ENCODE measurements around the gene STXBP3. TPM values are rescaled to one million over a fixed set of nuclear protein-coding genes. Genes with fewer than 3 reads are reported as not detected.

Gene STXBP3
- total RNA-seq, 1 experiment from 2014 or later, result 30.3 TPM

GRCh38 chr1:108728327-108728923 lies 18.0 kb upstream of the STXBP3 start:
- CTCF ChIA-PET, result interaction anchor here (0.5 kb wide), 1 partner anchor 8 kb away, joined by 4 read pairs; no protein-coding TSS in a partner anchor
- TF ChIP-seq CTCF (IDR thresholded peaks at IDR 0.05; ENCODE audit: unreplicated experiment), result no peak
- DNase-seq, result no peak
- Mint-ChIP-seq H3K27ac (ENCODE audit: unreplicated experiment) (no peak overlapping the region), H3K36me3 (ENCODE audit: insufficient read depth, unreplicated experiment) (no peaks in the 10 kb centered on the region), H3K4me1 (ENCODE audit: low read depth, unreplicated experiment) (no peaks in the 10 kb centered on the region), H3K27me3 (ENCODE audit: unreplicated experiment) (no peaks in the 10 kb centered on the region), H3K4me3 (ENCODE audit: low read depth, unreplicated experiment) (no peak overlapping the region), H3K9me3 (ENCODE audit: low read depth, unreplicated experiment) (no peaks in the 10 kb centered on the region)
- no TSS peak for BruUV-seq (replicated peaks)
- intact Hi-C loops (cut with micrococcal nuclease; ENCODE audit: unreplicated experiment), result no loop called here

DNA sequence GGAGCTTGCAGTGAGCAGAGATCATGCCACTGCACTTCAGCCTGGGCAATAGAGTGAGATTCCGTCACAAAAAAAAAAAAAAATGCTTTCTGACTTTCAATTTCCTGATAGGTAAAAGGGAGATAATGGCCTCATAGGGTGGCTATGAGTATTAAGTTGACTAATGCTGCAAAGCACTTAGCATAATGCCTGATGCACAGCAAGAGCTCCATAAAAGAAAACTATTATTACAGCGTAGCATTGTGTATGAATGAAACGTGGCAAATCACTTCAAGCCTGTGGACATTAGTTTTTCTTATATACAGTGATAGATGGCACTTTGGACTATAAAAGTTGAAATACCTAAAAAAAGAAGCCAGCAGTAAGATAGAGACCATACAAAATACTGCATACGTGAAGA lies 17.0 kb upstream of the STXBP3 start:
- TF ChIP-seq CTCF (IDR thresholded peaks at IDR 0.05; ENCODE audit: unreplicated experiment), result no peak
- BruUV-seq (replicated peaks), result no TSS peak
- Mint-ChIP-seq H3K27ac (ENCODE audit: unreplicated experiment) (no peak overlapping the region), H3K9me3 (ENCODE audit: low read depth, unreplicated experiment) (no peaks in the 10 kb centered on the region), H3K4me1 (ENCODE audit: low read depth, unreplicated experiment) (no peaks in the 10 kb centered on the region), H3K36me3 (ENCODE audit: insufficient read depth, unreplicated experiment) (no peaks in the 10 kb centered on the region), H3K4me3 (ENCODE audit: low read depth, unreplicated experiment) (no peak overlapping the region), H3K27me3 (ENCODE audit: unreplicated experiment) (no peaks in the 10 kb centered on the region)
- DNase-seq, result no peak
- intact Hi-C loops (cut with micrococcal nuclease; ENCODE audit: unreplicated experiment), result no loop called here
- CTCF ChIA-PET, result no interaction called here

DNA sequence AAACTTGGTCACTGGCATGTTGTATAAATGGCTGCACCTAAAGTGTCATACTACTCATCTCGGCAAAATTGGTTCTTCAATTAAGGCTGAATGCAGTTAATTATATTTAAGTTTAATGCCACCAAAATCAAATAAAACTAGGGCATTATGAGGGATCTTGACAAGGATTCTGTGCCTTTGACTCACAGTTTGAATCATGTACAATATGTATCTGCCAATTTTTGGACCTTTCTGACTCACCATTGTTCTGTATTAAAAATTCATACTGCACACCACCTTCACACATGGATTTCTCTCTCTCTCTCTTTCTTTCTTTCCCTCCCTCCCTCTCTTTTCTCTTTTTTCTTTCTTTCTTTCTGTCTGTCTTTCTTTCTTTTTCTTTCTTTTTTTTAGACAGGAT lies 14.1 kb upstream of the STXBP3 start:
- intact Hi-C loops (cut with micrococcal nuclease; ENCODE audit: unreplicated experiment), result no loop called here
- BruUV-seq (replicated peaks), result no TSS peak
- TF ChIP-seq CTCF (IDR thresholded peaks at IDR 0.05; ENCODE audit: unreplicated experiment), result no peak
- Mint-ChIP-seq H3K27me3 (ENCODE audit: unreplicated experiment) (no peaks in the 10 kb centered on the region), H3K9me3 (ENCODE audit: low read depth, unreplicated experiment) (no peaks in the 10 kb centered on the region), H3K36me3 (ENCODE audit: insufficient read depth, unreplicated experiment) (no peaks in the 10 kb centered on the region), H3K4me1 (ENCODE audit: low read depth, unreplicated experiment) (no peaks in the 10 kb centered on the region), H3K27ac (ENCODE audit: unreplicated experiment) (no peak overlapping the region), H3K4me3 (ENCODE audit: low read depth, unreplicated experiment) (no peak overlapping the region)
- CTCF ChIA-PET, result no interaction called here
- DNase-seq, result no peak

DNA sequence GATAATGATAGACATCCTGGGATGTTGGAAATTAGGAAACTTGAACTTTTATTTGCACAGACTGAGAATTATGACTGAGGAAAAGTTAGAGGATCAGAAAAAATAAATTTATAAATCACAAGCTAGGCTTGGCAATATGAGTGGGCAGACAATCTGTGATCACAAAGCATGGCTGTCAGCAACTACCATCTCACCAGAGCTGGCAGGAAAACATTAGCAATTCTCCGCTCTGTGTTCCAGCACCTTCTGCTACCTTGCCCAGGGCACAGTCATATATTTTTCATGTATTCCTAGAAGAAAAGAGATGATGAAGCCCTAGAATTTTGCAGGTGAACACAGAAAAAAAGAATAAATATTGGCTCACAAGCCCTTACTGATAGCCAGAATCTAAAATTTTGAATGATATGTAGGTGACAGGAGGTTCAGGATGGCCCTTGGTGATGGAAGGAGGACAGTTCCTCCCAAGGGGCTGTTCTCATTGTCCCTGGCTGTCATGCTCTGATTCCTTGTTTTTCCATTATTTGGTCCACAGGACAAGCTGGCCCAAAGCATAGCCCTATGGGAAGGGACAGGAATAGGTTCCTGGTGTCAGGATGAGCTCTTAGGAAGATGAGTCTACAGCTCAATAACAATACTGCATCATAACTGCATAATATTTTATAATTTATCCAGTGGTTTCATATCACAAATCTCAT lies 12.2 kb upstream of the STXBP3 start:
- no peak for TF ChIP-seq CTCF (IDR thresholded peaks at IDR 0.05; ENCODE audit: unreplicated experiment)
- H3K27me3 Mint-ChIP-seq (ENCODE audit: unreplicated experiment), result no peaks in the 10 kb centered on the region
- DNase-seq, result no peak
- no peak overlapping the region for H3K27ac Mint-ChIP-seq (ENCODE audit: unreplicated experiment)
- CTCF ChIA-PET, result no interaction called here
- no TSS peak for BruUV-seq (replicated peaks)
- no peaks in the 10 kb centered on the region for H3K9me3 Mint-ChIP-seq (ENCODE audit: low read depth, unreplicated experiment)
- no peaks in the 10 kb centered on the region for H3K4me1 Mint-ChIP-seq (ENCODE audit: low read depth, unreplicated experiment)
- no peaks in the 10 kb centered on the region for H3K36me3 Mint-ChIP-seq (ENCODE audit: insufficient read depth, unreplicated experiment)
- intact Hi-C loops (cut with micrococcal nuclease; ENCODE audit: unreplicated experiment), result no loop called here
- H3K4me3 Mint-ChIP-seq (ENCODE audit: low read depth, unreplicated experiment), result no peak overlapping the region
